ENCODE measurements around the gene IFT80. TPM values are rescaled to one million over a fixed set of nuclear protein-coding genes. Genes with fewer than 3 reads are reported as not detected.
A peak's percentile ranks its signal among the peaks of the same experiment; 100 is the strongest.

The IFT80 gene
- total and polyA plus RNA-seq, 2 of the 4 experiments (the other 2 are of a cell fraction), result 15.2 to 16.8 TPM

DNA sequence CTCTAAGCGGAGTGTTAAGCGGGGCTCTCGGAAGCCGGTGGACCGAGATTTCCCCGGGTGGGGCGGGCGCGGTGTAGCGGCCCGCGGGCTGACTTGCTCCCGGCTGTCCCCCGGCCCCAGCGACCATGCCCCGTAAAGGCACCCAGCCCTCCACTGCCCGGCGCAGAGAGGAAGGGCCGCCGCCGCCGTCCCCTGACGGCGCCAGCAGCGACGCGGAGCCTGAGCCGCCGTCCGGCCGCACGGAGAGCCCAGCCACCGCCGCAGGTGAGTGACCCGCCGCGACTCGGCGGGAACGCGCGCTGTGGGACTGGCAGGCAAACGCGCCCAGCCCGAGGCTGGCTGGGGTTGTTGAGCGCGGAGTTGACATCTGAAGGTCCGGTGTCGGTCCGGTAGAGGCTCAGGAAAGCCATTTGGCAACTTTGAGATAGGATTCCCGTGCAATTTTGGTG is 1.7 kb upstream of the IFT80 start:
- Histone ChIP-seq H2AK5ac (ENCODE audit: low read depth, low read length) (peak overlapping the region; percentile 32; the same call in 1 of the 2 replicates), H3K4me3 (ENCODE audit: insufficient read depth, low read depth, low read length) (peak overlapping the region; percentile 60), H4K20me1 (ENCODE audit: insufficient read depth, low read length) (peaks cover 3% of the 10 kb centered on the region), H3K9me3 (ENCODE audit: control insufficient read depth, insufficient read depth, low read length) (no peaks in the 10 kb centered on the region), H2BK20ac (ENCODE audit: low read depth, low read length) (no peak overlapping the region), H2BK120ac (ENCODE audit: low read depth, low read length) (peak overlapping the region; percentile 76), H3K36me3 (ENCODE audit: control insufficient read depth, insufficient read depth, low read length) (no peaks in the 10 kb centered on the region; the same call in 1 of the 2 replicates), H3K4ac (ENCODE audit: low read depth, low read length) (peak overlapping the region; percentile 68), H3K4me2 (ENCODE audit: low read depth, low read length) (peak overlapping the region; percentile 99), H3K4me1 (ENCODE audit: control insufficient read depth, insufficient read depth, low read length) (no peaks in the 10 kb centered on the region), H2BK5ac (ENCODE audit: low read depth, low read length, poor library complexity, severe bottlenecking) (peak overlapping the region; percentile 90), H3K27me3 (ENCODE audit: control insufficient read depth, insufficient read depth, low read length) (no peaks in the 10 kb centered on the region), H2AFZ (replicated peaks; ENCODE audit: low read length, poor library complexity) (peak overlapping the region; percentile 90), H3K9ac (ENCODE audit: low read depth, low read length) (peak overlapping the region; percentile 66), H3K79me1 (ENCODE audit: low read depth in 1 of 2, low read length in 2 of 2) (peaks cover 0 to 13% of the 10 kb centered on the region in 2 experiments; a peak in 2 of 4 replicates), H3K27ac (ENCODE audit: insufficient read depth, low read length) (peak overlapping the region; percentile 88), H2AK9ac (replicated peaks; ENCODE audit: low read depth, low read length, poor library complexity) (peak overlapping the region; percentile 87), H3K56ac (ENCODE audit: extremely low read depth, insufficient read depth, low read length) (peak overlapping the region; percentile 84; the same call in 1 of the 2 replicates), H4K91ac (ENCODE audit: insufficient read depth, low read depth, low read length) (peak overlapping the region; percentile 67), H2BK15ac (ENCODE audit: low read depth, low read length) (0 out of 3 replicates have a peak overlapping the region, but pooled peaks have one; percentile 15), H4K8ac (ENCODE audit: low read depth in 2 of 2, low read length in 2 of 2) (peak overlapping the region; percentile 21 to 67; a peak in 2 of 4 replicates), H3K14ac (replicated peaks; ENCODE audit: low read depth, low read length) (peak overlapping the region; percentile 76), H3K23ac (ENCODE audit: low read depth, low read length) (peak overlapping the region; percentile 94), H4K5ac (ENCODE audit: low read depth, low read length) (peak overlapping the region; percentile 69), H3K9me1 (ENCODE audit: insufficient read depth, low read length) (no peaks in the 10 kb centered on the region), H3K18ac (ENCODE audit: low read depth, low read length) (peak overlapping the region; percentile 62; the same call in 1 of the 2 replicates)
- intact Hi-C loops (cut with micrococcal nuclease), result loop anchor here (1.0 to 5.0 kb wide), 2 partner anchors 8 to 363 kb away; no protein-coding TSS in a partner anchor
- TF ChIP-seq, protein P1, sequence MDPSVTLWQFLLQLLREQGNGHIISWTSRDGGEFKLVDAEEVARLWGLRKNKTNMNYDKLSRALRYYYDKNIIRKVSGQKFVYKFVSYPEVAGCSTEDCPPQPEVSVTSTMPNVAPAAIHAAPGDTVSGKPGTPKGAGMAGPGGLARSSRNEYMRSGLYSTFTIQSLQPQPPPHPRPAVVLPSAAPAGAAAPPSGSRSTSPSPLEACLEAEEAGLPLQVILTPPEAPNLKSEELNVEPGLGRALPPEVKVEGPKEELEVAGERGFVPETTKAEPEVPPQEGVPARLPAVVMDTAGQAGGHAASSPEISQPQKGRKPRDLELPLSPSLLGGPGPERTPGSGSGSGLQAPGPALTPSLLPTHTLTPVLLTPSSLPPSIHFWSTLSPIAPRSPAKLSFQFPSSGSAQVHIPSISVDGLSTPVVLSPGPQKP (IDR thresholded peaks at IDR 0.05; ENCODE audit: borderline replicate concordance, low read depth, low read length), result no peak
- no peak for TF ChIP-seq RAD21 (IDR thresholded peaks at IDR 0.05; ENCODE audit: low read length)
- no peak for TF ChIP-seq POLR2A (IDR thresholded peaks at IDR 0.05; ENCODE audit: low read depth, low read length)
- no peak for TF ChIP-seq MAZ (IDR thresholded peaks at IDR 0.05; ENCODE audit: borderline replicate concordance, low read depth, low read length)
- no peak for TF ChIP-seq RCOR1 (IDR thresholded peaks at IDR 0.05; ENCODE audit: insufficient replicate concordance, low read length)
- TF ChIP-seq SMC3 (IDR thresholded peaks at IDR 0.05; ENCODE audit: low read depth, low read length), result no peak
- TF ChIP-seq NFE2L2 (IDR thresholded peaks at IDR 0.05; ENCODE audit: low read depth, low read length), result no peak
- TF ChIP-seq MAFK (IDR thresholded peaks at IDR 0.05; ENCODE audit: low read depth, low read length), result no peak
- no peak for TF ChIP-seq BHLHE40 (IDR thresholded peaks at IDR 0.05; ENCODE audit: low read depth, low read length)
- TF ChIP-seq CEBPB (IDR thresholded peaks at IDR 0.05; ENCODE audit: low read depth, low read length), result no peak
- no peak for TF ChIP-seq MXI1 (IDR thresholded peaks at IDR 0.05; ENCODE audit: borderline replicate concordance, low read depth, low read length)
- TF ChIP-seq, protein P2, sequence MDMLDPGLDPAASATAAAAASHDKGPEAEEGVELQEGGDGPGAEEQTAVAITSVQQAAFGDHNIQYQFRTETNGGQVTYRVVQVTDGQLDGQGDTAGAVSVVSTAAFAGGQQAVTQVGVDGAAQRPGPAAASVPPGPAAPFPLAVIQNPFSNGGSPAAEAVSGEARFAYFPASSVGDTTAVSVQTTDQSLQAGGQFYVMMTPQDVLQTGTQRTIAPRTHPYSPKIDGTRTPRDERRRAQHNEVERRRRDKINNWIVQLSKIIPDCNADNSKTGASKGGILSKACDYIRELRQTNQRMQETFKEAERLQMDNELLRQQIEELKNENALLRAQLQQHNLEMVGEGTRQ (IDR thresholded peaks at IDR 0.05; ENCODE audit: low read depth, low read length), result no peak
- no peak for TF ChIP-seq CHD1 (IDR thresholded peaks at IDR 0.05; ENCODE audit: low read depth, low read length)
- ChIA-PET CTCF (no interaction called here), POLR2A (ENCODE audit: unreplicated experiment) (no interaction called here)
- BruUV-seq (replicated peaks), result no TSS peak
- WGBS, 2 experiments (ENCODE audit: extremely low coverage in 2 of 2, insufficient read length in 1 of 2), result 0% methylated on average over 22 of the region's 51 CpGs; no CpG with 5 or more reads in 1 of the 2 experiments
- in situ Hi-C loops (cut with MboI; ENCODE audit: low sequenced_read_pairs), result loop anchor here (25.0 kb wide), 1 partner anchor 513 kb away; no protein-coding TSS in a partner anchor
- dilution Hi-C loops (cut with HindIII; ENCODE audit: low sequenced_read_pairs, unreplicated experiment), result no loop called here
- DNase-seq, result no peak
- no peak for ATAC-seq (ENCODE audit: low read depth)
